HG02588 (cell line): ENCODE results near the gene C15orf39.
"Not testable (repeated sequence)": the region's sequence is repeated elsewhere in the genome, so short reads cannot be mapped to it uniquely, and the experiment has no call there.

ENCODE experiments used
- ATAC-seq: cut with Tn5 transposase; IDR thresholded peaks from one replicate; pipeline ENCODE4 v1.9.1; 2021; ENCODE audit warnings: mild to moderate bottlenecking, moderate library complexity; ENCODE audit not compliant: unreplicated experiment

Gene C15orf39

GRCh38 chr15:75209289-75209676, 7.6 kb downstream of the C15orf39 start:
- ATAC-seq = no peak

GRCh38 chr15:75210811-75211230, 9.1 kb downstream of the C15orf39 start:
- no peak for ATAC-seq

GRCh38 chr15:75211436-75212199, 9.9 kb downstream of the C15orf39 start:
- no peak for ATAC-seq

- no peak for ATAC-seq
Observed at GRCh38 chr15:75212200-75212858, 10.6 kb downstream of the C15orf39 start.

GRCh38 chr15:75213212-75213767, 11.6 kb downstream of the C15orf39 start:
- ATAC-seq = no peak

GRCh38 chr15:75213768-75214221, 12.1 kb downstream of the C15orf39 start:
- no peak for ATAC-seq

- ATAC-seq = no peak
Observed at GRCh38 chr15:75214293-75215096, 12.8 kb downstream of the C15orf39 start.

GRCh38 chr15:75215107-75216004, 13.7 kb downstream of the C15orf39 start:
- ATAC-seq = no peak

GRCh38 chr15:75217012-75217411, 15.3 kb downstream of the C15orf39 start:
- ATAC-seq = no peak

GRCh38 chr15:75217574-75217973, 15.9 kb downstream of the C15orf39 start:
- ATAC-seq = not testable (repeated sequence)

GRCh38 chr15:75219507-75219929, 17.8 kb downstream of the C15orf39 start:
- not testable (repeated sequence) for ATAC-seq

GRCh38 chr15:75223688-75224087, 22.0 kb downstream of the C15orf39 start:
- ATAC-seq = no peak

- no peak for ATAC-seq
Observed at GRCh38 chr15:75224281-75224680, 22.6 kb downstream of the C15orf39 start.

GRCh38 chr15:75225102-75225836, 23.6 kb downstream of the C15orf39 start:
- ATAC-seq = not testable (repeated sequence)

- ATAC-seq = no peak
Observed at GRCh38 chr15:75225951-75226732, 24.5 kb downstream of the C15orf39 start.

- ATAC-seq = not testable (repeated sequence)
Observed at GRCh38 chr15:75227112-75227511, 25.4 kb downstream of the C15orf39 start.

GRCh38 chr15:75227663-75228280, 26.1 kb downstream of the C15orf39 start:
- no peak for ATAC-seq

- no peak for ATAC-seq
Observed at GRCh38 chr15:75228787-75229186, 27.1 kb downstream of the C15orf39 start.
